ENCODE data around the gene CCNY. TPM values are rescaled to one million over a fixed set of nuclear protein-coding genes. Genes with fewer than 3 reads are reported as not detected.

Gene CCNY
- total RNA-seq, 1 experiment from 2014 or later: 62.2 TPM

GRCh38 chr10:35575640-35576039 is 239.3 kb downstream of the CCNY start:
- Histone ChIP-seq H3K27ac (ENCODE audit: low read depth, low read length) (no peak overlapping the region), H3K36me3 (ENCODE audit: control insufficient read depth in 1 of 2, insufficient read depth in 2 of 2, low read length in 2 of 2) (no peaks in the 10 kb centered on the region), H3K9ac (ENCODE audit: low read length) (no peak overlapping the region), H3K4me2 (ENCODE audit: low read length) (no peak overlapping the region), H4K20me1 (ENCODE audit: insufficient read depth) (no peaks in the 10 kb centered on the region), H3K4me3 (replicated peaks in 1 of 2; ENCODE audit: low read depth in 1 of 2, low read length in 2 of 2) (no peak overlapping the region), H3K27me3 (ENCODE audit: insufficient read depth, low read length) (no peaks in the 10 kb centered on the region), H3K9me2 (ENCODE audit: insufficient read depth) (no peaks in the 10 kb centered on the region), H3K79me2 (ENCODE audit: insufficient read depth, low read length) (no peaks in the 10 kb centered on the region), H3K4me1 (ENCODE audit: control insufficient read depth in 1 of 2, insufficient read depth in 2 of 2, low read length in 2 of 2) (no peaks in the 10 kb centered on the region), H2AFZ (ENCODE audit: low read depth, low read length, poor library complexity, severe bottlenecking) (no peak overlapping the region), H3K9me3 (ENCODE audit: control insufficient read depth in 1 of 2, insufficient read depth in 1 of 2, low read depth in 1 of 2, low read length in 2 of 2) (no peaks in the 10 kb centered on the region)
- BruUV-seq (replicated peaks): no TSS peak
- DNase-seq (ENCODE audit: low read depth, low spot score) (no peak), ATAC-seq (no peak)
- ChIA-PET RAD21 (ENCODE audit: low non-redundant PET in 1 of 2, low total read pairs in 2 of 2, uncharacterized antibody in 2 of 2, unreplicated experiment in 2 of 2) (interaction anchor here in 1 of 2 experiments (0.6 kb wide), 1 partner anchor 126 kb away, joined by 3 read pairs; no protein-coding TSS in a partner anchor), CTCF (interaction anchor here (0.9 kb wide), 1 partner anchor 12 kb away, joined by 3 read pairs; no protein-coding TSS in a partner anchor), POLR2A (no interaction called here)
- TF ChIP-seq MAX (IDR thresholded peaks at IDR 0.05): no peak
- TF ChIP-seq FOSL1 (IDR thresholded peaks at IDR 0.05; ENCODE audit: low read depth): no peak
- TF ChIP-seq, protein P1, sequence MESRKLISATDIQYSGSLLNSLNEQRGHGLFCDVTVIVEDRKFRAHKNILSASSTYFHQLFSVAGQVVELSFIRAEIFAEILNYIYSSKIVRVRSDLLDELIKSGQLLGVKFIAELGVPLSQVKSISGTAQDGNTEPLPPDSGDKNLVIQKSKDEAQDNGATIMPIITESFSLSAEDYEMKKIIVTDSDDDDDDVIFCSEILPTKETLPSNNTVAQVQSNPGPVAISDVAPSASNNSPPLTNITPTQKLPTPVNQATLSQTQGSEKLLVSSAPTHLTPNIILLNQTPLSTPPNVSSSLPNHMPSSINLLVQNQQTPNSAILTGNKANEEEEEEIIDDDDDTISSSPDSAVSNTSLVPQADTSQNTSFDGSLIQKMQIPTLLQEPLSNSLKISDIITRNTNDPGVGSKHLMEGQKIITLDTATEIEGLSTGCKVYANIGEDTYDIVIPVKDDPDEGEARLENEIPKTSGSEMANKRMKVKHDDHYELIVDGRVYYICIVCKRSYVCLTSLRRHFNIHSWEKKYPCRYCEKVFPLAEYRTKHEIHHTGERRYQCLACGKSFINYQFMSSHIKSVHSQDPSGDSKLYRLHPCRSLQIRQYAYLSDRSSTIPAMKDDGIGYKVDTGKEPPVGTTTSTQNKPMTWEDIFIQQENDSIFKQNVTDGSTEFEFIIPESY (IDR thresholded peaks at IDR 0.05; ENCODE audit: extremely low read depth, insufficient replicate concordance, low read length): no peak
- TF ChIP-seq ELF1 (IDR thresholded peaks at IDR 0.05; ENCODE audit: borderline replicate concordance, low read depth): no peak
- TF ChIP-seq YY1 (IDR thresholded peaks at IDR 0.05; ENCODE audit: extremely low read depth, insufficient replicate concordance, low read depth, low read length): no peak
- intact Hi-C loops (cut with micrococcal nuclease): no loop called here

DNA sequence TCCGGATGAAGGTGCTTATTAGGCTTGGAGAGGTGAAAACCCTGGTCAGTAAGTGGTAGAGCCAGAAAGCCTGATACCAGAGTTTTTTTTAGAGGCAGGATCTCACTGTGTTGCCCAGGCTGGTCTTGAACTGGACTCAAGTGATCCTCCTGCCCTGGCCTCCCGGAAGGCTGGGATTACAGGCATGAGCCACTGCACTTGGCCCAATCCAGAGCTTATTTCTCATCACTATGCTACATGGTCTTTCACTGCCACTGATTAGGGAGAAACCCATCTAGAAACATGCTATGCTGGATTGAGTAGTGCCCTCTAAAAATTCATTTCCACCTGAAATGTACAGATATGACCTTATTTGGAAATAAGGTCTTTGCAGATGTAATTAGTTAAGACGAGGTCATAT is 240.4 kb downstream of the CCNY start:
- H3K4me2 ChIP-seq (ENCODE audit: low read length): no peak overlapping the region
- CTCF ChIA-PET: interaction anchor here (0.8 kb wide), 1 partner anchor 14 kb away, joined by 3 read pairs; no protein-coding TSS in a partner anchor
- POLR2A ChIA-PET: no interaction called here
- DNase-seq (ENCODE audit: low read depth, low spot score): no peak
- BruUV-seq (replicated peaks): no TSS peak
- H2AFZ ChIP-seq (ENCODE audit: low read depth, low read length, poor library complexity, severe bottlenecking): no peak overlapping the region
- ATAC-seq: no peak
- no peaks in the 10 kb centered on the region for H3K79me2 ChIP-seq (ENCODE audit: insufficient read depth, low read length)
- RAD21 ChIA-PET (ENCODE audit: low non-redundant PET in 1 of 2, low total read pairs in 2 of 2, uncharacterized antibody in 2 of 2, unreplicated experiment in 2 of 2): no interaction called here
- no peaks in the 10 kb centered on the region for H4K20me1 ChIP-seq (ENCODE audit: insufficient read depth)
- H3K36me3 ChIP-seq (ENCODE audit: control insufficient read depth in 1 of 2, insufficient read depth in 2 of 2, low read length in 2 of 2): no peaks in the 10 kb centered on the region
- no peaks in the 10 kb centered on the region for H3K9me3 ChIP-seq (ENCODE audit: control insufficient read depth in 1 of 2, insufficient read depth in 1 of 2, low read depth in 1 of 2, low read length in 2 of 2)
- H3K4me1 ChIP-seq (ENCODE audit: control insufficient read depth in 1 of 2, insufficient read depth in 2 of 2, low read length in 2 of 2): no peaks in the 10 kb centered on the region
- no peak overlapping the region for H3K4me3 ChIP-seq (replicated peaks in 1 of 2; ENCODE audit: low read depth in 1 of 2, low read length in 2 of 2)
- no peaks in the 10 kb centered on the region for H3K27me3 ChIP-seq (ENCODE audit: insufficient read depth, low read length)
- H3K9me2 ChIP-seq (ENCODE audit: insufficient read depth): no peaks in the 10 kb centered on the region
- intact Hi-C loops (cut with micrococcal nuclease): no loop called here
- no peak overlapping the region for H3K27ac ChIP-seq (ENCODE audit: low read depth, low read length)
- H3K9ac ChIP-seq (ENCODE audit: low read length): no peak overlapping the region
- TF ChIP-seq EZH2phosphoT487 (IDR thresholded peaks at IDR 0.05; ENCODE audit: borderline replicate concordance) (no peak), RAD21 (IDR thresholded peaks at IDR 0.05; ENCODE audit: low read depth) (no peak), ZFX (IDR thresholded peaks at IDR 0.05) (no peak), ELF1 (IDR thresholded peaks at IDR 0.05; ENCODE audit: borderline replicate concordance, low read depth) (no peak), JUND (IDR thresholded peaks at IDR 0.05) (no peak), ZNF274 (IDR thresholded peaks at IDR 0.05; ENCODE audit: low read depth, low read length) (no peak), EGR1 (IDR thresholded peaks at IDR 0.05; ENCODE audit: low read depth) (no peak), CEBPB (IDR thresholded peaks at IDR 0.05; ENCODE audit: low read depth) (no peak), MAX (IDR thresholded peaks at IDR 0.05) (no peak), FOSL1 (IDR thresholded peaks at IDR 0.05; ENCODE audit: low read depth) (no peak), YY1 (IDR thresholded peaks at IDR 0.05; ENCODE audit: extremely low read depth, insufficient replicate concordance, low read depth, low read length) (no peak), SP1 (IDR thresholded peaks at IDR 0.05; ENCODE audit: low read depth) (no peak), SRF (IDR thresholded peaks at IDR 0.05; ENCODE audit: low read depth) (no peak)
- TF ChIP-seq, protein P2, sequence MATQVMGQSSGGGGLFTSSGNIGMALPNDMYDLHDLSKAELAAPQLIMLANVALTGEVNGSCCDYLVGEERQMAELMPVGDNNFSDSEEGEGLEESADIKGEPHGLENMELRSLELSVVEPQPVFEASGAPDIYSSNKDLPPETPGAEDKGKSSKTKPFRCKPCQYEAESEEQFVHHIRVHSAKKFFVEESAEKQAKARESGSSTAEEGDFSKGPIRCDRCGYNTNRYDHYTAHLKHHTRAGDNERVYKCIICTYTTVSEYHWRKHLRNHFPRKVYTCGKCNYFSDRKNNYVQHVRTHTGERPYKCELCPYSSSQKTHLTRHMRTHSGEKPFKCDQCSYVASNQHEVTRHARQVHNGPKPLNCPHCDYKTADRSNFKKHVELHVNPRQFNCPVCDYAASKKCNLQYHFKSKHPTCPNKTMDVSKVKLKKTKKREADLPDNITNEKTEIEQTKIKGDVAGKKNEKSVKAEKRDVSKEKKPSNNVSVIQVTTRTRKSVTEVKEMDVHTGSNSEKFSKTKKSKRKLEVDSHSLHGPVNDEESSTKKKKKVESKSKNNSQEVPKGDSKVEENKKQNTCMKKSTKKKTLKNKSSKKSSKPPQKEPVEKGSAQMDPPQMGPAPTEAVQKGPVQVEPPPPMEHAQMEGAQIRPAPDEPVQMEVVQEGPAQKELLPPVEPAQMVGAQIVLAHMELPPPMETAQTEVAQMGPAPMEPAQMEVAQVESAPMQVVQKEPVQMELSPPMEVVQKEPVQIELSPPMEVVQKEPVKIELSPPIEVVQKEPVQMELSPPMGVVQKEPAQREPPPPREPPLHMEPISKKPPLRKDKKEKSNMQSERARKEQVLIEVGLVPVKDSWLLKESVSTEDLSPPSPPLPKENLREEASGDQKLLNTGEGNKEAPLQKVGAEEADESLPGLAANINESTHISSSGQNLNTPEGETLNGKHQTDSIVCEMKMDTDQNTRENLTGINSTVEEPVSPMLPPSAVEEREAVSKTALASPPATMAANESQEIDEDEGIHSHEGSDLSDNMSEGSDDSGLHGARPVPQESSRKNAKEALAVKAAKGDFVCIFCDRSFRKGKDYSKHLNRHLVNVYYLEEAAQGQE (IDR thresholded peaks at IDR 0.05; ENCODE audit: low read depth): no peak

Measured in HCT116 (cell line).